Activated B cell treated with CpG ODN at 0.5 μM for 24 hours (primary cell): ENCODE data around the gene SULT4A1. TPM values are rescaled to one million over a fixed set of nuclear protein-coding genes. Genes with fewer than 3 reads are reported as not detected.

Source experiments
- ATAC-seq: fragments of 200-7000 bp; cut with Tn5 transposase; one replicate; pipeline ENCODE4 v1.10.0; 2021; ENCODE audit warnings: low read depth, mild to moderate bottlenecking, moderate library complexity
- CTCF ChIA-PET: fragments of 350-600 bp; sonication (Branson Sonifier 250); formaldehyde crosslinking; loops from one replicate; lab custom pipeline; 2021; ENCODE audit warnings: antibody characterized with exemption; lab: Charles Lee
- POLR2A ChIA-PET: fragments of 350-600 bp; sonication (Branson Sonifier 250); formaldehyde crosslinking; loops from one replicate; lab custom pipeline; 2021; ENCODE audit warnings: antibody characterized with exemption; lab: Charles Lee
- DNase-seq: peaks from one replicate; pipeline ENCODE4 v3.0.0; 2022
- H3K27ac Mint-ChIP-seq: one replicate; pipeline ENCODE4 v1.8.0; 2020; ENCODE audit warnings: mixed read lengths
- H3K27me3 Mint-ChIP-seq: one replicate; pipeline ENCODE4 v1.8.0; 2021; ENCODE audit warnings: mixed read lengths
- H3K36me3 Mint-ChIP-seq: one replicate; pipeline ENCODE4 v1.8.0; 2021; ENCODE audit warnings: low read depth, mixed read lengths
- H3K4me1 Mint-ChIP-seq: one replicate; pipeline ENCODE4 v1.8.0; 2021; ENCODE audit warnings: mixed read lengths
- H3K4me3 Mint-ChIP-seq: one replicate; pipeline ENCODE4 v1.8.0; 2020; ENCODE audit warnings: mild to moderate bottlenecking, mixed read lengths
- H3K9me3 Mint-ChIP-seq: one replicate; pipeline ENCODE4 v1.8.0; 2020; ENCODE audit warnings: mixed read lengths
- intact Hi-C: fragments of 100-400 bp; cut with micrococcal nuclease; formaldehyde crosslinking; loops from one replicate; pipeline ENCODE4 v1.15.1; 2024
- total RNA-seq: library from RNA; stranded (reverse); gene quantifications from 2 replicates; pipeline ENCODE4 v1.2.3, GENCODE V29; 2022
- TF ChIP-seq, protein P1 (sequence below): fragments of 200-600 bp; IDR thresholded peaks from one replicate; pipeline ENCODE4 v1.8.0; 2022; ENCODE audit warnings: antibody characterized with exemption, mild to moderate bottlenecking

The SULT4A1 gene
- total RNA-seq, 1 donor from 2014 or later, result not detected

DNA sequence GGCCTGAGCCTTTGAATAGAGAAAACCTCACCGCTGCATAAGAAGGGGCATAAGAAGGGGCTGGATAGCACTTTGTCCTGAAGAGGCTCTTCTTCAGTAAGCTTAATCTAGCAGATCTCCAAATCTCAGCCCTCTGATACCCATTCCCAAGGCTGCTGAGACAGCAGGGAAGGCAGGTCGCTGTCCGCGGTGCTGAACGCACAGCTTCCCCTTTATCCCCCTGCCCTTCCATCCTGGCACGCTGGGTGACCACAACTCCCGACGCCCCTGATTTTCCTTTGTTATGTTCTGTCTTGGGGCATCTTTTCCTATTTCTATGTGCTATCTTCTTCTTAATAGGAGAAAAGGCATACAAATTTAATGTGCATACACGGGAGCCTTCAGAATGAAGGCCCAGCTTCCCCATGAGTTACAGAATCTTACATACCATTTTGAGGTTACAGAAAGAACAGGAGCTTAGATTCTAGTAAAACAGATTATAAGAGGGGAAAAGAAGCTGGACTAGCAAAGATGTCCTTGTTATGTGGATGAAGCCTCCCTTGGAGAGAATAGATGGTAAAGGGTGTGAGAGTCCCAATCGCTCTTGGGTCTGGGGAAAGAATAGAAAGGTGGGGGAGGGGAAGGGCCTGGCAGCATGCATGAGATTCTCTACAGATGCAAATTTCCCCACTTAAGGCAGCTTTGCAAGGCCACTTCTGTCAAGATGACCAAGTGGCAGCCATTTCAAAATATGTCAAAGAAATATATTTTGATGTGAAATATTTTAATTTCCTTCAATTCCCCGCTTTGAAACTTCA is 5.7 kb upstream of the SULT4A1 start:
- ChIA-PET CTCF (interaction anchor here (1.3 kb wide), 1 partner anchor 15 kb away, joined by 3 read pairs; no protein-coding TSS in a partner anchor), POLR2A (no interaction called here)
- peaks cover 12% of the 10 kb centered on the region for H3K9me3 Mint-ChIP-seq
- TF ChIP-seq, protein P1, sequence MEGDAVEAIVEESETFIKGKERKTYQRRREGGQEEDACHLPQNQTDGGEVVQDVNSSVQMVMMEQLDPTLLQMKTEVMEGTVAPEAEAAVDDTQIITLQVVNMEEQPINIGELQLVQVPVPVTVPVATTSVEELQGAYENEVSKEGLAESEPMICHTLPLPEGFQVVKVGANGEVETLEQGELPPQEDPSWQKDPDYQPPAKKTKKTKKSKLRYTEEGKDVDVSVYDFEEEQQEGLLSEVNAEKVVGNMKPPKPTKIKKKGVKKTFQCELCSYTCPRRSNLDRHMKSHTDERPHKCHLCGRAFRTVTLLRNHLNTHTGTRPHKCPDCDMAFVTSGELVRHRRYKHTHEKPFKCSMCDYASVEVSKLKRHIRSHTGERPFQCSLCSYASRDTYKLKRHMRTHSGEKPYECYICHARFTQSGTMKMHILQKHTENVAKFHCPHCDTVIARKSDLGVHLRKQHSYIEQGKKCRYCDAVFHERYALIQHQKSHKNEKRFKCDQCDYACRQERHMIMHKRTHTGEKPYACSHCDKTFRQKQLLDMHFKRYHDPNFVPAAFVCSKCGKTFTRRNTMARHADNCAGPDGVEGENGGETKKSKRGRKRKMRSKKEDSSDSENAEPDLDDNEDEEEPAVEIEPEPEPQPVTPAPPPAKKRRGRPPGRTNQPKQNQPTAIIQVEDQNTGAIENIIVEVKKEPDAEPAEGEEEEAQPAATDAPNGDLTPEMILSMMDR, result no peak
- peaks cover 13% of the 10 kb centered on the region for H3K27me3 Mint-ChIP-seq
- ATAC-seq, result no peak
- H3K4me1 Mint-ChIP-seq, result no peaks in the 10 kb centered on the region
- no peak overlapping the region for H3K4me3 Mint-ChIP-seq
- no peaks in the 10 kb centered on the region for H3K36me3 Mint-ChIP-seq
- intact Hi-C loops, result no loop called here
- DNase-seq, result no peak
- H3K27ac Mint-ChIP-seq, result peak overlapping the region; percentile 8

DNA sequence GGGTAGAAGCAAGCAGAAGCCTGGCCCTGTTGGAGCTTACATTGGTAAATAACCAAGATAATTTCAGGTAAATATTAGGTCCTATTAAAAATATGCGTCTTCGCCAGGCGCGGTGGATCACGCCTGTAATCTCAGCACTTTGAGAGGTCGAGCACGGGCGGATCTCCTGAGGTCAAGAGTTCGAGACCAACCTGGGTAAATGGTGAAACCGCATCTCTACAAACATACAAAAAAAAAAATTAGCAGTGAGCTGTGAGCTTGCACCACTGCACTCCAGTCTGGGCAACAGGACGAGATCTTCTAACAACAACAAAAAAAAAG is 529 bp upstream of the SULT4A1 start:
- ChIA-PET CTCF (no interaction called here), POLR2A (no interaction called here)

DNA sequence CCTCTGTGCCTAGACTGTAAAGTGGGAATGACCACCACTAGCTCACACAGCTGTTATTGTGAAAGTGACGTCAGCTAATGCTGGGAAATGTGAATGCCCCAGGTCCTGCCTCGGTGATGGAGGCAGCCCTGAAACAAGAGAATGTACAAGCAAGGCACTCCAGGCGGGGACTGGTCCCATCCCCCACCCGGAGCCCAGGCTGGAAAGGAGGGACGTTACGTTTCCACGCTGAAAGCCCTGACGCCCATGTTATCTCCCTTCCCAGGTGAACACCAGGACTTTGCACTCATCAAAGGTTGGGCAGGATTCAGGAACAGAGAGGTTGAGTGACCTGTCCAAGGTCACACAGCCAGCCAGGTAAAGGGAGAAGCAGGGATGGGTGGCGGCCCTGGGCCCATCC is 784 bp downstream of the SULT4A1 start:
- no peak for DNase-seq
- POLR2A ChIA-PET, result no interaction called here
- TF ChIP-seq, protein P1, result no peak
- no peak for ATAC-seq
- Mint-ChIP-seq H3K27me3 (peaks cover 35% of the 10 kb centered on the region), H3K4me1 (peaks cover 2% of the 10 kb centered on the region), H3K9me3 (peaks cover 6% of the 10 kb centered on the region), H3K36me3 (no peaks in the 10 kb centered on the region), H3K27ac (no peak overlapping the region), H3K4me3 (no peak overlapping the region)
- CTCF ChIA-PET, result no interaction called here
- intact Hi-C loops, result no loop called here

More for the DNA sequence above, 529 bp upstream of the SULT4A1 start:
- Mint-ChIP-seq H3K9me3 (no peaks in the 10 kb centered on the region), H3K4me1 (peaks cover 2% of the 10 kb centered on the region), H3K4me3 (peak overlapping the region; percentile 21), H3K27me3 (peaks cover 35% of the 10 kb centered on the region), H3K27ac (no peak overlapping the region), H3K36me3 (no peaks in the 10 kb centered on the region)
- DNase-seq (no peak), ATAC-seq (no peak)
- intact Hi-C loops, result no loop called here
- TF ChIP-seq, protein P1, result no peak

DNA sequence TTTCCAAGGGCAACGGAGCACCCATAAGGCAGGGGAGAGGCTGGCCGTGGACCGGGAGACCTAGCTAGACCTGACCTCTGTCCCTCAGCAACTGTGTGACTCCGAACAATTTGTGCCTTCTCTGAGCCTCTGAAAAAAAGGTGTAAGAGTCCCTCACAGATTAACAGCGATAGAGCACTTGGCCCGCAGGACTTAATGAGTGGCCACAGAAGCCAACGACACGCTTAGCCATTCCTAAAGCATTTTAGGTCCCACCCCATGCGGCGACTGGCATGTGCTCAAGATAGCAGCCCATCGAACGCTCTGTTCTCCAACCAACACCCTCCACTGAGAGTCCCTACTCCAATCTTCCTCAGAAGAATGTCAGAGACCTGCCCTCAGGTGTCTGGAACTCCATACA is 1.5 kb downstream of the SULT4A1 start:
- ATAC-seq (no peak), DNase-seq (no peak)
- TF ChIP-seq, protein P1, result no peak
- peaks cover 6% of the 10 kb centered on the region for H3K9me3 Mint-ChIP-seq
- peaks cover 2% of the 10 kb centered on the region for H3K4me1 Mint-ChIP-seq
- POLR2A ChIA-PET, result no interaction called here
- no peaks in the 10 kb centered on the region for H3K36me3 Mint-ChIP-seq
- no peak overlapping the region for H3K4me3 Mint-ChIP-seq
- peaks cover 33% of the 10 kb centered on the region for H3K27me3 Mint-ChIP-seq
- CTCF ChIA-PET, result no interaction called here
- no peak overlapping the region for H3K27ac Mint-ChIP-seq
- intact Hi-C loops, result no loop called here

DNA sequence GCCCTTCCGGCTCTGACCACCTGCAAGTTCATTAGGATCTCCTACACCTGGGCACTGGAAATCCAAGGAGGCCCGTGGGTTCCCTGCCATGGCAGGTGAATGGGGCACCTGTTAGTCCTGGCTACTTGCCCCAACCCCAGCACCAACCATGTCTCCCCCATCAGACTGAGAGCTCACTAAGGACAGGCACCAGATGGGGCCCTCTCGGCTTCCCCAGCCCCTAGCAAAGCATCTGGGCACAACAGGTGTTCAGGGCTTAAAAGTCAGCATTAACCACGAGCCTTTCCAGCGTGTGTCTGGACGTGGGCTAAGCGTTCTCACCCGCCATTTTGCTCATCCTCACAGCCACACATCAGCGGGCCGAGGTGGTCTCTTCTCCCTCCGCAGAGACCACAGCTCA is 2.2 kb downstream of the SULT4A1 start:
- H3K36me3 Mint-ChIP-seq, result no peaks in the 10 kb centered on the region
- ChIA-PET POLR2A (no interaction called here), CTCF (no interaction called here)
- H3K9me3 Mint-ChIP-seq, result peaks cover 6% of the 10 kb centered on the region
- no peak overlapping the region for H3K27ac Mint-ChIP-seq
- no peak for ATAC-seq
- TF ChIP-seq, protein P1, result no peak
- peaks cover 33% of the 10 kb centered on the region for H3K27me3 Mint-ChIP-seq
- peaks cover 2% of the 10 kb centered on the region for H3K4me1 Mint-ChIP-seq
- intact Hi-C loops, result no loop called here
- no peak overlapping the region for H3K4me3 Mint-ChIP-seq
- no peak for DNase-seq
